GM19452 (cell line): ENCODE results near the gene CSF2RB.
"Not testable (repeated sequence)": the region's sequence is repeated elsewhere in the genome, so short reads cannot be mapped to it uniquely, and the experiment has no call there.

Experiments used
- ATAC-seq: cut with Tn5 transposase; IDR thresholded peaks from one replicate; pipeline ENCODE4 v1.9.1; 2021; ENCODE audit not compliant: unreplicated experiment

The CSF2RB gene

DNA sequence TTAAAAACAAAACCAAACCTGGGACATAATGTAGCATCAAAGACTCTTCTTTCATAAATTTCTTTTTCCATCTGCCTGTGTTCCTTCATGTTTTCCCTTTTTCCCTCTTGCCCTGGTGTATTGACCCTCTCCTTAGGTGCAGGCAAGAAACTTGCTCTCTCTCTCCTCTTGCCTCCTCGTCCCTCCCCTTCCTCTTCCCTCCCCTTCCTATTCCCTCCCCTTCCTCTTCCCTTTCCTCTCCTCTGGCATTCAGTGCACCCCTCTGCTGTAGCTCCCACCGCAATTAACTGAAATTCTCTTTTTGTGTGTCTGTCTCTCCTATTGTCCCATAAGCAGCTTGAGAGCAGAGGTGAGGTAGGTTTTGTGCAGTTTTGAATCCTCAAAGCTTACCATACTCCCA lies 49.9 kb downstream of the CSF2RB start:
- ATAC-seq, result no peak

DNA sequence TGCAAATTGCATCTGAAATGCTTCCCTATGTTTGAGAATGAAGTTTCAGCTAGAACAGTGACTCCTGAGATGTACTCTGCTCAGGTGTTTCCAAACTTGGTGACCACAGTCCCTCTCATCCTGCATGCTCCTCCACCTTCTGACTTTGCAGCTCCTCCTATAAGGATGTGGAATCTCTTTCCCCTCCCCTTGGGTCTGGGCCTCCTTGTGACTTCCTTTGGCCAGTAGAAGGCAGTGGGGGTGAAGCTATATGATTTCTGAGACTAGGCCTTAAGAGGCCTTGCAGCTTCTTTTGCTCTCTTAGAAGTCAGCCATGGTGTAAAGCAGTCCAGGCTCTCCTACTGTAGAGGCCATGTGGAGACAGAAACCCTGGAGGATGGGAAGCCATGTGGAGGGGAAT lies 50.7 kb downstream of the CSF2RB start:
- ATAC-seq, result no peak

DNA sequence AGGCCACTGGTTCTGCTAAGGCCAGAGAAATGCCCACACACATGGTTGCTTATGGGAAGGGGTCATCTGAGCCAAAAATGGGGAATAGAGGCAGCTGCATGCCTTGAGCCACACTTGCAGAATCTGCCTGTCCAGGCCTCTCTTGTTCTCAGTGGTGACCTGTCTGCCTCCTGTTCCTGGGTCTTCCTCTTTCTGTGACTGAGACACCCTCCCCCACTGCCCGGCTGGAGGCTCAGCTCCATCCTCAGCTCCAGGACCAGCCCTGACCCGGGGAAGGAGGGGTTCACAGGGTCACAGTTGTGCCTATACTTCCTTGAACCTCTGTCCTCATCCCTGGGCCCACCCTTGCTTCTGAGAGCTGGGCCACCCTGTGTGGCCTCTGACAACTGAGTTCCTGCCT lies 52.3 kb downstream of the CSF2RB start:
- no peak for ATAC-seq

DNA sequence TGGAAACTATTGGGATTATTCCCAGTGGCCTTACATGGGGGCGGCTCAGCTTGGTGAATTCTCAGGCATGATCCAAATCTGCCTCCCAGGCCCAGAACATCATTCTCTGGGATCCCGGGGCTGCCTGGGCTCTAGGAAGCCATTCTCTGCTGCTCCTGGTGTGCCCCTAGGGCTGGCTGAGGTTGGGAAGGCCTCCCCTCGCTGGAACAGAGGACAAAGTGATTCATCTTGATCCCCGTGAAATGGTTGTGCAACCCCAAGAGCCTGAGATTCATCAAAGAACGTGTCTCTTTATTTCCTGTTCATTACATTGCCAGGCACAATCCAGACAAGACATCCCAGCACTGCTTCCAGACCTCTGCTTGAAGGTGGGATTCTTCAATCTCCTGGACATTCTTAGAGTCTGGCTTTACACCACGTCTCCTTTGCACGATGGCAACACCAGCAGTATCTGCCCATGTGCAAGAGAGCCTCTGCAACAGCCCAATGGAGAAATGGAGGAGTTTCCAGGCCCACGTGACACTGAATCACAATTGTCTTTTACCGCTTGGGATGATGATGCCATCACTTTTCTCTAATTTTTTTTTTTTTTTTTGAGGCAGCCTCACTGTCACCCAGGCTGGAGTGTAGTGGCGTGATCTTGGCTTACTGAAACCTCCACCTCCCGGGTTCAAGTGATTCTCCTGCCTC lies 53.6 kb downstream of the CSF2RB start:
- ATAC-seq, result no peak

DNA sequence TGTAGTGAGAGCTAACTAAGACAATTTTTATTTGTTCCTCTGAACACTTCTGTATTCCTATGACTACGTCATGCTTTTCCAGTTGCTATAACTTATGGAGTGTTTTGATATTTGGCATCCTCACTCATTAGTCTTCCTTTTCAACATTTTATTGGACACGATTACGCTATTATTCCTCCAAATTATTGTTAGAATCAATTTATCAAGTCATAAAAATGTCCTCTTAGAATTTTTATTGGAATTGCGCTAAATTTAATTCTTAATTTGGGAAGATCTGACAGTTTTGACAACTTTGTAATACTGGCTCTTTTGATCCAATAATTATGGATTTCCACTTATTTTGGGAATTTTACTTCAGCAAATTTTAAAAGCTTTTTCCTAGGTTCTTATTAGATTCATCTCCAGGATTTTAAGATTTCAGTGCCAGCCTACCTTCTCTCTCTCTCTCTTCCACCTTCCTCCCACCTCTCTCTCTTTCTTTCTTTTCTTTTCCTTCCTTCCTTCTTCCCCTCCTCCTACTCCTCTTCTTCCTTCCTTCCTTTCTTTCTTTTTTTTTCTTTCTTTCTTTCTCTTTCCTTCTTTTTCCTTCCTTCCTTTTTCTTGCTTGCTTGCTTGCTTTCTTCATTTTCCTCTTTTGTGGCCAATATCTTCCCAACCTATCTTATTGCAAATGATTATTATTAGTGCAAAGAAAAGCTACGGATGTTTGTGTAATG lies 55.0 kb downstream of the CSF2RB start:
- no peak for ATAC-seq

DNA sequence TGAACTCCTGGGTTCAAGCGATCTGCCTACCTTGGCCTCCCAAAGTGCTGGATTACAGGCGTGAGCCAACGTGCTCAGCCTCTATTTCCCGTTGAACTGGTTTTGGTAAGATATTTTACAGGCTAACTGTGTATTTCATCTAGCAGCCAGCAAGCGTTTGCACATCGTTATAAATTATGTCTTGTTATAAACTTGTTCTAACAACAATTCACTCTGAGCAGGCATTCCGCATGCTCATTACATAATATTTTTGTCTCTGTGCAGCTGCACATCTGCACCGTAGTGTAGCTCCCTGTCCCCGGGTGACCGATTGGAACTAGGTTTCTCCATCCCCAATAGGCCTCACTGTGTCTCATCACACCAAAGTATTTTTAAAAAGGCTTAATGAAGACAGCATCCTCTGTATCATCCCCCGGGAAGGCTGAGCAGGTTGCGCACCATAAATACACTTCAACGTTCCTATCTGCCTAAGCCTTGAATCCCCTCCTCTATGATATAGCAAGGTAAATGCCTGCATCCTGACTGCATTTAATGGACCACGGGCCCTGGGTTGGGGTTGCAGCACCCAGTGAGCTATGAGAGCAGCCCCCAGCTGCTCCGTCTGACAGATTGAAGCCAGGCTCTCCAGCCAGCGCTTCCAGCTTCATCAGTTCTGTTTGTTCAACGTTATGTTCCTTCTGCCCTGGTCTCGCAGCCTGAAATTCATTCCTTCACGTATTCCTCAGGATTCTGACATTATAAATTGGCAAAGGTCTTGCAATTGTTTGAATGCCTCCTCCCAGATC lies 58.1 kb downstream of the CSF2RB start:
- no peak for ATAC-seq

DNA sequence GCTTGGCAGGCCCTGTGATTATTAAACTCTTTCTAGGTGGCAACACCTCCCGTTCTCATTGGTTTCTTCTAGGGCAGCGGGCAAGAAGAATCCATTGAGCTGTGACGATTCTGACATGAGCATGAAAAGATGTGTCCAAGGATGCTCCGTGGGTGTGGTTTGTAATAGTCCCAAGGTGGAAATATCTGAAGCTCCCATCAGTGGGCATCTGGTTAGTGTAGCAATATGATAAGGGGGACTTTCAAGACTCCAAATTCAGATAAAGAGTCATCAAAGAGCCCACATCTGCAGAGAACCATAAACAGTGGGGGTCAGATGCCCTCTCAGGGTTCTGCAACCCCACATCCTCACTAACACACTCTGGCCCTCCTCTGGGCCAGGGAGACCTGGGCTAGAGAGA lies 63.2 kb downstream of the CSF2RB start:
- ATAC-seq, result no peak

DNA sequence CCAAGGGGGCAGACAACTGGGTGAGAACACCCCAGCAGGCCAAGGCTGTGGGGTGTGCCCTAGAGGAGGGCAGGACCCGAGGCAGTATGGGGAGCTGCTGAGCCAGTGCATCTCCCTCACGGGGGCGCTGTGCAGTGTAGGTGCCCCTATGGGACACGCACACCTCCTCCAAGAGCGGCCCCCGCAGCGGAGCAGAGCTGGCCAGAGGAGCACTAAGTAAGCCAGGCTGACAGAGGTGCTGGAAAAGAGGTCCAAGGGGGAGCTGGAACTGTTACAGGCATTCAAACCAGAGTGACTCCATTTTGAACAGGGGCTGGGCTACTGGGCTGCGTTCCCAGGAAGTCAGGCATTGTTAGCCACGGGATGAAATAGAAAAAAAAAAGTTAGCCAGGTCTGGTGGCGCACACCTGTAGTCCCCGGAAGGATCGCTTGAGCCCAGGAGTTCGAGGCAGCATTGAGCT lies 64.0 kb downstream of the CSF2RB start:
- no peak for ATAC-seq

DNA sequence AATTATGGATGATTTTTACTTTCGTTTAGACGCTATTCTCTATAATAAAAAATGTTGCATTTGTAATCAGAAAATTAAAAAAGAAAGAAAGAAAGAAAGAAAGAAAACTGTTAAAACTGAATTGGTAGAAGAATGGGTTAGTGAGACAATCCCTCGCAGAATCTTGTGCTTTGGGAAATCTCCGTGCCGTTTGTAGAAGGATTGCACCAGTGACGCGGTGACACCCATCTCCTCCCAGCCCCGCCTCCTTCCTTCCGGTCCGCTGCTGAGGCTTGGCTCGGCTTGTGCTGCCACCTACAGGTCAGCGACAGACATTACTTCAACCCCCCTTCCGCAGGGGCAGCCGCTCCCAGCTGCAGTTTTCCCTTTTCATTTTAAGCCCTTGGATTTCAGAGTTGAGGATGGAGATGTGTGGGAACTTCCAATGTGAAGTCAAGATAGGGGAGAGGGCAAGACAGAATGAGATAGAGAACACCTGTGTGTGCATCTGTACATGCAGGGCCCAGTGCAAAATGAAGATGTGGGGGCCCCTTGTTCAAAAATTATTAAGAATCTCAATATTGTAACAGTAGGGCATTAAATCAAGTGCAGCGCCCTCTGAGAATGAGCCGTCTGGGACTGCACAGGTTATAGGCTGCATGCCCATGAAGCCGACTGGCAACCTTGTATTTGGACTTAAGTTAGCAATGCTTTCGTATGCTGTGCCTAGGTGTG lies 64.7 kb downstream of the CSF2RB start:
- ATAC-seq, result peak; percentile 76

DNA sequence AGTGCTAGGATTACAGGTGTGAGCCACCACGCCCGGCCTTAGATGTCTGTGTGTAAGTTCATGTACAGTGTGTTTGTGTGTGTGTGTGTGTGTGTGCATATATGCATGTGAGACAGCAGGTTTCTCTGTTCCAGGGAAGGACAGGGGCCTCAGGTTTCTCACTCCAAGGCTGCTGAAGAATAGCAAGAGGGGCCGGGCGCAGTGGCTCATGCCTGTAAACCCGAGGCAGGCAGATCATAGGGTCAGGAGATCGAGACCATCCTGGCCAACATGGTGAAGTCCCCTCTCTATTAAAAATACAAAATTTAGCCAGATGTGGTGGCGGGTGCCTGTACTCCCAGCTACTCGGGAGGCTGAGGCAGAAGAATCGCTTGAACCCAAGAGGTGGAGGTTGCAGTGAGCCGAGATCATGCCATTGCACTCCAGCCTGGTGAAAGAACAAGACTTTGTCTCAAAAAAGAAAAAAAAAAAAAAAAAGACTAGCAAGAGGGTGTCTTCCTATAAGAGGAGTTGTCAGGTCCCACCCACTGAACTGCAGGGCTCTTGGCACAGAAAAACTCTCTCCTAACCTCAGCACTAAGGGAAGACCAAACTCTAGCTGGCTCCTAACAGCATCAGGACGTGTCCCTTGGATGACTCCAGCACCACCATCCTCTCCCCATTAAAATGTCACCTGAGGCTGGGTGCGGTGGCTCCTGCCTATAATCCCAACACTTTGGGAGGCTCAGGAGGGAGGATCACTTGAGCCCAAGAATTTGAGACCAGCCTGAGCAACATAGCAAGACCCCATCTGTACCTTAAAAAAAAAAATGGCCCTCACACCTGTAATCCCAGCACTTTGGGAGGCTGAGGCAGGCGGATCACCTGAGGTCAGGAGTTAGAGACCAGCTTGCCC lies 65.8 kb downstream of the CSF2RB start:
- no peak for ATAC-seq

DNA sequence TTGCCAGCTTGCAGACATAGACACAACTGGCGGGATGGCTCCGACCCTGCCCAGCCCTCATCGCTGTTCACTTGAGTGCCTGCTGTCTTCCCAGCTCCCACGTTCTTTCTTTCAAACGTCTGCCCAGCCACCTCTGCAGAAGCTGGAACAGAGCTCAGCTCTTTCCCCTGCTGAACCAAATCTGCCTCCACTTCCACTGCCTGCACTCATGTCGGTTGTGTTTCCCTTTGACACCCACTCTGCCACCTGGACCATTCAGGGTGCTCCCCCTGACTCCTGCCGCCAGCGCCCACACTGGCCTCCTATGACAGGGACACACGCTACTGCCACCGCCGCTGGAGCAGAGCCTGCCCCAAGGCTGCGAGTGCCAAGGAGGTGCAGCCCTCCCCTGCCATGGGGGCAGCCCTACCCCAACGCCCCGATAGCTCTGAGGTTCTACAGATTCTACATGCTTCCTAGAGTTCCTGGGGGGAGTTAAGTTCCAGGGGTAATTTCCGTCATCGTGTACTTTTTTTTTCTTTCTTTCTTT lies 67.9 kb downstream of the CSF2RB start:
- no peak for ATAC-seq

DNA sequence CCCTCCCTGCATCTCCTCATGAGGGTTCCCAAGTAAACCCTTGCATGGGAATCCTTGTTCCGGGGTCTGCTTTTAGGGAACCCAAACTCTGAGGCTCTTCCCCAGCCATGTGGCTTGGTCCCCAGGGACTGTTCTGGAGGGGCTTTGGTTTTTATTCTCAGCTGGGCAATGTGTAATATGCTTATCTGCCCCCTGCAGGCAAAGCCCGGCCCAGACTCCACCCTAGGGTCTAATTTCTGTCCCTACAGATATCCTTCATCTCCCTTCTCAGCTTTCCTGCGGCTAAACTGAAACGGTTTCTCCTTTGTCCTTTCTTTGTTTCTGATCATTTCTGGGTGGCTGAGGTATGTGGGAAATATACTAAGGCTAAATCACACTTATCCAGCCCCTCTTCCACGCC lies 68.7 kb downstream of the CSF2RB start:
- no peak for ATAC-seq

DNA sequence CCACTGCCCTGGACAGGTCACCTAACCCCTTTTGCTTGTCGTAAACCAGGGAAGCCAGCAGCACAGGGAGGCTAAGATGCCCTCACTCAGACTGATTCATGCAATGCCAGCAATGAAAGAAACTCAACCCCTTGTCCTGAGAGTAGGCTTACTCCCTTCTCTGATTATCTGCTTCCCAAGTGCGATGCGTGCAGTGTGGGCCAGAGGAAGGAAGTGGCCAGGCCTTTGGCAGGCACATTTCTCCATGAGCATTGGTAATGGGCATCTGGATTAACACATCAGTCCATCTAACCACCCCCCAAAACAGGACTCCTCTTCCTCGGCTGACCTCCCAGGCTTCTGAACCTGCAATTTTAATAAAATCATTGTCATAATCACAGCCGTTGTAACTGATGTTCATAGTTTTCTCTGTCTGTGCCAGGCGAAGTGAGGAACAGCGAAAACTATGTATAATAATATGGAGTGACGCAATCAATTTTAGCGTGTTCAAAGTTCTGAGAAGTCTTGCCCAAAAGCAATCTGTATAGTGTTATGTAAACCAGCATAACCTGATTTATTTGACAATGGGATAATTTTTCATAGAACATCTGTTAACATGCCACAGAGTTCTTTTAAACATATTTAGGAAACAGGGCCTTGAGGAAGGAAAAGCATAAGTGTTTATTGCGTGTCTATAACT lies 71.9 kb downstream of the CSF2RB start:
- ATAC-seq, result no peak

DNA sequence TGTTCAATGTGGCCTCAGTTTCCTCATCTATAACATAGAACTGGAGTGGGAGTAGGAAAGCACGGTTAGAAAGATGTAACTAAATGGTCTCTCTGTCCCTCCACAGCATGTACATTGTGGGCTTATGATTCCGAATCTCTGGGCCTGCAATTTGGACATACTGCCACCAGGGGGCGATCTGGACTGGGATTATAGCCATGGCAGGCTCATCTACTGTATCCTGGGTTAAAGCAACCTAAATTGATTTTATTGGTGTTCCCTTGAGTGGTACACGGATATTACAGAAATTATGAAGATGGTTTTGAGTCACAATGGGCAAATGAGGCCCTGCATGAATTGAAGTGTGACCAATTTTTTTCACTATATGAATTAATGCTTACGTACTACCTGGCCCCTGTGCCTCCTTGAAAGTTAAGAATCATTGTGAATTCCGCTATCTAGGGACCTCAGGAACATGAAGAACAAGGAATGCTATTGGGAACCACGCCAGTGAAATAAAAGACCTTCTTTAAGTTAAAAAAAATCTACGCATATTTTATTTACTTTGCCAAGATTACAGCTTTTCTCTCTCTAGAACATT lies 72.9 kb downstream of the CSF2RB start:
- ATAC-seq, result no peak

DNA sequence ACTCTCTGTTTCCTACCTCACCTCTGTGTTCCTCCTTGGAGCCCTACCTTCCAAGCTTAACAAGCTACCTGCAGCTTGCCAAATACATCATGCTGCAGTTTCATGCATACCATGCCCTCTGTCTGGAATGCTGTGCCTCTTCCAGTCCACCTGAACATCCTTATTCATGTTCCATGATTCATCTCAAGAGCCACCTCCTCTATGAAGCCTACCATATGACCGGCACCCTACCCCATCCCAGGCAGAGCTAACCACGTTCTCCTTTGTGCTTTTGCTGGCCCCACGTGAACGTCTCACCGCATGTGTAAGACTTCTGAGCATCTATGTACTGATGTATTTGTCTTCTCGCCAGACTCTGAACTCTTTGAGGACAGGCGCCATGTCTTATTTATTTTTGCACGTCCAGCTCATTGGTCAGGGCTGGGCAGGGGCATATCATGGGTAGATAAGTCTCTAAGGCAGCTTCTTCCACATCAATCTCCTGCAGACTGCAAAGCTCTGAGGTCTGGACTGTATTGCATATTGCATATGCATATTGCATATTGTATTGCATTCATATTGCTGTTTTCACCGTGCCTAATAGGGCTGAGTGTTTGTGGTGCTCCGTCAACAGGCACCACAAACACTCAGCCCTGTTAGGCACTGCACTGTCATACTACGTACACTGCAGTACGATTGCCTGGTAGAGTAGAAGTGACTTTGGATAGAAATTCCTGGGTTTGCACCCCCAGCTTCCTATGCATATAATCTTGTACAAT lies 74.8 kb downstream of the CSF2RB start:
- no peak for ATAC-seq

DNA sequence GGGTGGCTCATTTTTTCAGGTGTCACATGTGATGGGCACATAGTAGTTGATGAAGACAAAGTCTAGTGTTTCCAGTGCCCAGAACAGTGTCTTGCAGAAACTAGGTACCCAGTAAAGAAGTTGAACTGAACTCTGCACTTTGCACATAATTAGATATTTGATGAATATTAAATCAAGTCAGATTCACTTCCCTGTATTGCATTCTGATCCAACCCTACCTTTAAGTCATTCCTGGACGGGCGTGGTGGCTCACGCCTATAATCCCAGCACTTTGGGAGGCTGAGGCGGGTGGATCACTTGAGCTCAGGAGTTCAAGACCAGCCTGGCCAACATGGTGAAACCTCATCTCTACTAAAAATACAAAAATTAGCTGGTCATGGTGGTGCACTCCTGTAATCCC lies 75.6 kb downstream of the CSF2RB start:
- ATAC-seq, result not testable (repeated sequence)
